HG03460 (cell line): ENCODE results near the gene GMEB1.
"Not testable (repeated sequence)": the region's sequence is repeated elsewhere in the genome, so short reads cannot be mapped to it uniquely, and the experiment has no call there.

Experiments
- ATAC-seq: cut with Tn5 transposase; IDR thresholded peaks from one replicate; pipeline ENCODE4 v1.9.1; 2021; ENCODE audit not compliant: unreplicated experiment

Gene GMEB1

DNA sequence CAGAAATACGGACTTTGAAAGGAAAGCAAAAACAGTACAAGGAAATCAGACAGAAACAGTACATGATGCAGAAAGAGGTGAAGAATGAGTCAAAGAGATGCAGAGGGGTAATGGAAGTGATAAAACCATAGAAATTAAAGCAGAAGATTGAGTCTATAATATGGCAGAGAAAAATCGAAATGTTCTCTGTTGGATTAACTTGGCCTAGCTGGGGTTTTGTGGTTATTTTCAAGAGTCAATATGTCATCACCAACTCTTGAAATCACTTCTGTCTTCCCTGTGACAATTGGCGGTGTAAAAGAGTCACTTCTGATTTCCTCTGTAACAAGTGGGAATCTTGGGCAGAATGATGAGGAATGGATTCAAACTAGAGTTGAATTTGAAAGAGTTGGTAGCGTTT is 75.6 kb downstream of the GMEB1 start:
- ATAC-seq = no peak

GRCh38 chr1:28745653-28746173 is 77.1 kb downstream of the GMEB1 start:
- ATAC-seq = no peak

DNA sequence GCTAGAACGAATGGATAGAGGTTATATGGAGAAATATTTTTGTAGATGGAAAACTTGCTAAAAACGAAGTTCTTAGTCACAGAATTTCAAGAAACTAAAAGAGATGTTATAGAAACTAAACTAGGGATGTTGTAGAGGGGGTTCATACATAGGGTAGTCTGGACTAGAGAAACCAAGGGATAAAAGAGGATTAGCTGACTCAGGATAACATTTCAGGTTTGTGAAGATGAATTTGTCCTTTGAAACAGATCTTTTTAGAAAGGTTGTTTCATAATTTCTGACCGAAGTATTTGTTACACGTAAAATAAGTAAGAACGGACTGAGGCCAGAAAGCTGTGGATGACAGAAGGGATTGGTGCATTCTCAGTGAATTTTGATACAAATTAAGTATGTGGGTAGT is 81.7 kb downstream of the GMEB1 start:
- ATAC-seq = no peak

DNA sequence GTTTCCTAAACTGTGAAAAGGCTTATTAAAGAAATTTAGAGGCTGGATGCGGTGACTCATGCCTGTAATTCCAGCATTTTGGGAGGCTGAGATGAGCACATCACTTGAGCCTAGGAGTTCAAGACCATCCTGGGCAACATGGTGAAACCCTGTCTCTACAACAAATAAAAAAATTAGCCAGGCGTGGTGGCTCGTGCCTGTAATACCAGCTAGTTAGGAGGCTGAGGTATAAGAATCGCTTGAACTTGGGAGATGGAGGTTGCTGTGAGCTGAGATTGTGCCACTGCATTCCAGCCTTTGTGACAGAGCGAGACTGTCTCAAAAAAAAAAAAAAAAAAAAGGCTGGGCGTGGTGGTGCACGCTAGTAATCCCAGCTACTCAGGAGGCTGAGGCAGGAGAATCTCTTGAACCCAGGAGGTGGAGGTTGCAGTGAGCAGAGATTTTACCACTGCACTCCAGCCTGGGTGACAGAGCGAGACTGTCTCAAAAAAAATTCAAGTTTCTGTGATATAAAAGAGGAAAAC is 82.2 kb downstream of the GMEB1 start:
- ATAC-seq = not testable (repeated sequence)

GRCh38 chr1:28751315-28752060 is 82.9 kb downstream of the GMEB1 start:
- ATAC-seq = no peak

- no peak for ATAC-seq
Measured at GRCh38 chr1:28755701-28756100, 87.1 kb downstream of the GMEB1 start.

- no peak for ATAC-seq
Measured at GRCh38 chr1:28756846-28757245, 88.3 kb downstream of the GMEB1 start.

- no peak for ATAC-seq
Measured at GRCh38 chr1:28758420-28758819, 89.8 kb downstream of the GMEB1 start.

DNA sequence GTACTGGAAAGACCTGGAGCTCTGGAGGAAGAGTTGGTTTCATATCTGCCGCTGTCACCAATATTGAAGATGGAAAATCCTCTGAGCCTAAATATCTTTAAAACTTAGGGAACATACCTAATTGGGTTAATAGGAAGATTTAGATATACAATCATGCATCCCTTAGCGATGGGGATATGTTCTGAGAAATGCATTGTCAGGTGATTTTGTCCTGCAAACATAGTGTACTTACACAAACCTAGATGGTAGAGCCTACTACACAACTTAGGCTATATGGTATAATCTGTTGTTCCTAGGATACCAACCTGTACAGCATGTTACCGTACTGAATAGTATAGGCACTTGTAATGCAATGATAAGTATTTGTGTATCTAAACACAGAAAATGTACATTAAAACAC is 90.7 kb downstream of the GMEB1 start:
- ATAC-seq = no peak

DNA sequence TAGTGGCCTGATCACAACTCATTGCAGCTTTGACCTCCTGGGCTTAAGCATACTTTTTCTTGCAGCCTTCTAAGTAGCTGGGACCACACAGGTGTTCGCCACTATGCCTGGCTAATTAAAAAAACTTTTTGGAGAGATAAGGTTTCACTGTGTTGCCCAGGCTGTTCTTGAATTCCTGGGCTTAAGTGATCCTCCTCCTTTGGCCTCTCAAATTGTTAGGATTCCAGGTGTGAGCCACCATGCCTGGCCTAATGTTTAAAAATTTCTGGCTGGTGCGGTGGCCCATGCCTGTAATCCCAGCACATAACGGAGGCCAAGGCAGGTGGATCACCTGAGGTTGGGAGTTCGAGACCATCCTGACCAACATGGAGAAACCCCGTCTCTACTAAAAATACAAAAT is 92.6 kb downstream of the GMEB1 start:
- no peak for ATAC-seq

DNA sequence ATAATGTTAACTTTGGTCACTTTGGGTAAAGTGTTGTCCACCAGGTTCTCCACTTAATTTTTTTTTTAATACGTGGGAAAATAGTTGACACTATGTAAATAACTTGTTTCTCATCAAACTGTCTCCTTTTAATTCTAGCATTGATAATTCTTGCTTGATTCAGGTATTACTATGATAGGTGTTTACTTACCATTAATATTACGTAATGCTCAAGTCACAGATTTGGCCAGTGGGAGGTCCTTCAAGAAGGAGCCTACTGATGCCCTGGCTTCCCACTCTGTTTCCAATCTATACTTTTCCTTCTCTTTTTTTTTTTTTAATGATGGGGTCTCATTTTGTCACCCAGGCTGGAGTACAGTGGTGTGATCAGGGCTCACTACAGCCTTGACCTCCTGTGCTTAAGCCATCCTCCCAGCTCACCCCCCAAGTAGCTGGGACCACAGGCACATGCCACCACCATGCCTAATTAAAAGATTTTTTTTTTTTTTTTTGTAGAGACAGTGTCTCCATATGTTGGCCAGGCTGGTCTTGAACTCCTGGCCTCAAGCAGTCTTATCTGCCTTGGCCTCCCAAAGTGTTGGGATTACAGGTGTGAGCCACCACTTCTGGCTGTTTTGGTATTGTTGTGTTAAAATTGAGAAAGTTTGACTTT is 98.1 kb downstream of the GMEB1 start:
- ATAC-seq = no peak
